HG02642 (cell line): ENCODE measurements around the gene PSMB10.
"Not testable (repeated sequence)": the region's sequence is repeated elsewhere in the genome, so short reads cannot be mapped to it uniquely, and the experiment has no call there.

Experiments used
- ATAC-seq: cut with Tn5 transposase; IDR thresholded peaks from one replicate; pipeline ENCODE4 v1.9.1; 2021; ENCODE audit warnings: mild to moderate bottlenecking; ENCODE audit not compliant: unreplicated experiment, poor library complexity

PSMB10 gene

GRCh38 chr16:67928147-67928546, 8.5 kb downstream of the PSMB10 start:
- ATAC-seq, result no peak

- ATAC-seq, result no peak
Measured at GRCh38 chr16:67927131-67927941, 9.3 kb downstream of the PSMB10 start.

- no peak for ATAC-seq
Measured at GRCh38 chr16:67926181-67926750, 10.4 kb downstream of the PSMB10 start.

- ATAC-seq, result no peak
Measured at GRCh38 chr16:67924140-67924906, 12.3 kb downstream of the PSMB10 start.

GRCh38 chr16:67923414-67924116, 13.1 kb downstream of the PSMB10 start:
- no peak for ATAC-seq

GRCh38 chr16:67922740-67923139, 13.9 kb downstream of the PSMB10 start:
- ATAC-seq, result no peak

GRCh38 chr16:67922221-67922620, 14.4 kb downstream of the PSMB10 start:
- ATAC-seq, result no peak

- ATAC-seq, result no peak
Measured at GRCh38 chr16:67919622-67920221, 16.9 kb downstream of the PSMB10 start.

GRCh38 chr16:67917852-67918236, 18.8 kb downstream of the PSMB10 start:
- ATAC-seq, result no peak

GRCh38 chr16:67917140-67917851, 19.4 kb downstream of the PSMB10 start:
- no peak for ATAC-seq

- ATAC-seq, result no peak
Measured at GRCh38 chr16:67915831-67916723, 20.6 kb downstream of the PSMB10 start.

GRCh38 chr16:67915496-67915769, 21.2 kb downstream of the PSMB10 start:
- not testable (repeated sequence) for ATAC-seq

- ATAC-seq, result no peak
Measured at GRCh38 chr16:67914758-67915495, 21.7 kb downstream of the PSMB10 start.

- ATAC-seq, result no peak
Measured at GRCh38 chr16:67910158-67910557, 26.5 kb downstream of the PSMB10 start.

- ATAC-seq, result no peak
Measured at GRCh38 chr16:67909056-67909742, 27.5 kb downstream of the PSMB10 start.

- ATAC-seq, result no peak
Measured at GRCh38 chr16:67907397-67908180, 29.1 kb downstream of the PSMB10 start.

- ATAC-seq, result no peak
Measured at GRCh38 chr16:67902831-67903230, 33.8 kb downstream of the PSMB10 start.
